ENCODE data around the gene SF3B2. TPM values are rescaled to one million over a fixed set of nuclear protein-coding genes. Genes with fewer than 3 reads are reported as not detected.

Gene SF3B2
- total RNA-seq, 2 experiments from 2014 or later: 265 to 270 TPM

DNA sequence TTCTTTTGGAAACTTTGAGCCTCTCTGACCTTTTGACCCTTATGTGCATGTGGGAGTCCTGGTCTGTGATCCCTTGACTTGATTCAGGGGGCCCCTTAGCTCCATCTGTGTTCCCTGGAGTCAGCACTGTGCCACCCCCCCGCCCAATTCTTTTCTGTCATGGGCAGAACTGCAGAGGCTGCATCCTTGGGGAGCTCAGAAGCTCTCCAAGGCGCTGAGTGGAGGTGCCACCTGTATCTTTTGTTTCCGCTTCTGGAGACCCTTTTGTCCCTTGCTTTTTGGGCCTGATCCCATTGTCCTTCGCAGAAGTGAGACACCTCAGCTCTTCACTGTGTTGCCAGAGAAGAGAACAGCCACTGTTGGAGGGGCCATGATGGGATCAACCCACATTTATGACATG is 15.5 kb downstream of the SF3B2 start:
- ATAC-seq (no peak), DNase-seq (no peak)
- ChIA-PET CTCF (interaction anchor here (0.6 to 4.8 kb wide), 27 partner anchors 8 to 1242 kb away, joined by 3 to 63 read pairs (median 5); partner anchors contain the start of genes CCDC85B, RIN1 and SF3B2), POLR2A (interaction anchor here (0.6 kb wide), 1 partner anchor 13 kb away, joined by 3 read pairs; no protein-coding TSS in a partner anchor)
- peak overlapping the region; percentile 99 for H3K27ac Mint-ChIP-seq
- peaks cover 78% of the 10 kb centered on the region for H3K36me3 Mint-ChIP-seq (ENCODE audit: low read depth)
- intact Hi-C loops (cut with DNase I, micrococcal nuclease): loop anchor here (1.0 to 2.0 kb wide), 4 partner anchors 15 to 67 kb away; partner anchors contain the start of gene SF3B2 (in 1 of the 2)
- H3K27me3 Mint-ChIP-seq: no peaks in the 10 kb centered on the region
- no peaks in the 10 kb centered on the region for H3K9me3 Mint-ChIP-seq (ENCODE audit: low read depth)
- H3K4me1 Mint-ChIP-seq: peaks cover 59% of the 10 kb centered on the region
- no peak overlapping the region for H3K4me3 Mint-ChIP-seq

DNA sequence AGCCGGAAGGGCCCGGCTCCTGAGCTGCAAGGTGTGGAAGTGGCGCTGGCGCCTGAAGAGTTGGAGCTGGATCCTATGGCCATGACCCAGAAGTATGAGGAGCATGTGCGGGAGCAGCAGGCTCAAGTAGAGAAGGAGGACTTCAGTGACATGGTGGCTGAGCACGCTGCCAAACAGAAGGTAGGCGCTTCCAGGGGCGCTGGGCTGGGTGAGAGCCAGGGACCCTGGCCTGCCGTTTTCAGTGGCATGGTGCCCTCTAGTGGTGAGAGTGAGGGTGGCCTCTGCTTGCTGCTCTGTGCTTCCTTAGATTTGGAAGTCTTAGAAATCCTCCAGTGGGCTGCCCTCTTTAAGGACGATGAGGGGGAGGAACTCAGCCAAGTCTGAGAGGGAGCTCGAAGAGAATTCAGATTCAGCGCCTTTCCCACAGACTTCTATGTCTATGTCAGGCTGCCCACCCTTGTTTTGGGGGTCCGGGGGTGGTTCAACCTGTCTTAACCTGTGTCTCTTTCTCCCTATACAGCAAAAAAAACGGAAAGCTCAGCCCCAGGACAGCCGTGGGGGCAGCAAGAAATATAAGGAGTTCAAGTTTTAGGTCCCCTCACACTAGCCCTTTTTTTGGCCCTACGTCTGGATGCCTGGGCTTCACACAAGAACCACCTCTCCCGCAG is 16.1 kb downstream of the SF3B2 start:
- peak; percentile 24 for ATAC-seq
- ChIA-PET POLR2A (interaction anchor here (0.6 to 1.5 kb wide), 2 partner anchors 9 to 13 kb away, joined by 3 to 4 read pairs; no protein-coding TSS in a partner anchor), CTCF (interaction anchor here (0.6 to 4.8 kb wide), 34 partner anchors 9 to 1265 kb away, joined by 3 to 63 read pairs (median 4); partner anchors contain the start of genes CCDC85B, RIN1 and SF3B2)
- Mint-ChIP-seq H3K27ac (peak overlapping the region; percentile 99), H3K36me3 (ENCODE audit: low read depth) (peaks cover 76% of the 10 kb centered on the region), H3K9me3 (ENCODE audit: low read depth) (no peaks in the 10 kb centered on the region), H3K4me3 (peak overlapping the region; percentile 79), H3K27me3 (no peaks in the 10 kb centered on the region), H3K4me1 (peaks cover 61% of the 10 kb centered on the region)
- intact Hi-C loops (cut with DNase I, micrococcal nuclease): loop anchor here (1.0 to 2.0 kb wide), 4 partner anchors 15 to 67 kb away; partner anchors contain the start of gene SF3B2 (in 1 of the 2)
- peak; percentile 85 for DNase-seq

DNA sequence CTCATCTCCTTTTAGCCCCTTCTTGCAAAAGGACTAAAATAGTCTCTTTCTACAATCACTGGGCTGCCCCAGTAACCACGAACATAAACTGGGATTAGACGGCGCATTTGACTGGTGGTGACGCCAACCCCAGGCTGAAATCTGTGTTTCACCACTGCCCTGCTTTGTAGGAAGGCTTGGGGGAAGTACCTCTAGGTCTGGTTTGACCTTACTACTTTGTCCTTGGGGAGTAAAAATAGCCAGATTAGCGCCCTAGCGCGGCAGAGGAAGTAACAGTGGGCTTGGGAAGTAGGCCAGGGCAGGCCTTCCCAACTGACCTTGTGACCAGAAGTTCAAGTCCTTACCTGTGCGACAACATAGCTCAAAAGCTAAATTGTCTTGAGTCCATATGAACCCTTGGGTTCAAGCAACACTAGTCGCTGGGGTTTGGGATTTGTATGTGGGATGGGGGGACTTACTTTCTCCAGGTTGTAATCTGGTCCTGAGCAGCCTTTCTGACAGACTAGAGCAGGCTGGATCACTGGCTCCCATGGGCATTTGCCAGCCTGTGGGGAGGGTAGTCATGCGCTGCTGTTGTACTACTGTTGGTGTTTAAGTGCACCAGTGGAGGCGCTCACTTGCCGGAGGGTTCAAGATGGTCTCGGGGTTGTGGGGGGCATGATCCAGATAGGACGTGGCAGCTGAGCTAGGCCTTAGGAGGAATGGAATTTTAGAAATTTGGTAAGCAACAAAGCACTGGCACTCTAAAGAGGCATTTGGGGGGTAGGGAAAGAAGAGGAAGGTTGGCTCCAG is 17.0 kb downstream of the SF3B2 start:
- H3K27me3 Mint-ChIP-seq: no peaks in the 10 kb centered on the region
- DNase-seq (peak; percentile 68), ATAC-seq (peak; percentile 50)
- POLR2A ChIA-PET: interaction anchor here (0.6 to 1.6 kb wide), 4 partner anchors 10 to 145 kb away, joined by 3 to 7 read pairs (median 4); partner anchors contain the start of gene SF3B2
- H3K27ac Mint-ChIP-seq: peak overlapping the region; percentile 99
- peaks cover 65% of the 10 kb centered on the region for H3K4me1 Mint-ChIP-seq
- intact Hi-C loops (cut with DNase I, micrococcal nuclease): loop anchor here (1.0 to 2.0 kb wide), 4 partner anchors 16 to 66 kb away; partner anchors contain the start of gene SF3B2 (in 1 of the 2)
- peaks cover 71% of the 10 kb centered on the region for H3K36me3 Mint-ChIP-seq (ENCODE audit: low read depth)
- H3K9me3 Mint-ChIP-seq (ENCODE audit: low read depth): no peaks in the 10 kb centered on the region
- H3K4me3 Mint-ChIP-seq: peak overlapping the region; percentile 79
- CTCF ChIA-PET: interaction anchor here (0.6 to 4.8 kb wide), 24 partner anchors 10 to 1264 kb away, joined by 3 to 63 read pairs (median 8); partner anchors contain the start of gene SF3B2

- intact Hi-C loops (cut with DNase I, micrococcal nuclease): loop anchor here (1.0 to 5.0 kb wide), 5 partner anchors 17 to 277 kb away; partner anchors contain the start of genes SF3B2 (in 2 of the 2), B4GAT1 (in 1 of the 2) and BRMS1 (in 1 of the 2)
- peak; percentile 48 for ATAC-seq
- DNase-seq: peak; percentile 83
- Mint-ChIP-seq H3K27me3 (no peaks in the 10 kb centered on the region), H3K27ac (peak within 1 kb of the TSS; percentile 99), H3K9me3 (ENCODE audit: low read depth) (no peaks in the 10 kb centered on the region), H3K4me3 (peak within 1 kb of the TSS; percentile 98), H3K36me3 (ENCODE audit: low read depth) (peaks cover 68% of the 10 kb centered on the region), H3K4me1 (peaks cover 66% of the 10 kb centered on the region)
- CTCF ChIA-PET: interaction anchor here (0.7 to 4.8 kb wide), 20 partner anchors 9 to 290 kb away, joined by 3 to 63 read pairs (median 9); partner anchors contain the start of gene SF3B2
- POLR2A ChIA-PET: interaction anchor here (0.6 to 1.6 kb wide), 7 partner anchors 10 to 566 kb away, joined by 3 to 7 read pairs (median 4); partner anchors contain the start of gene SF3B2
Measured at GRCh38 chr11:66069715-66070603, 17.8 kb downstream of the SF3B2 start, which contains the start of gene PACS1. Gene PACS1, plus strand, starts transcription at chr11:66070272. Its CDS starts 215 bp downstream, at chr11:66070487.

- CTCF ChIA-PET: interaction anchor here (0.5 to 3.7 kb wide), 15 partner anchors 10 to 291 kb away, joined by 3 to 18 read pairs (median 5); no protein-coding TSS in a partner anchor
- ATAC-seq (peak; percentile 3), DNase-seq (peak; percentile 54)
- Mint-ChIP-seq H3K36me3 (ENCODE audit: low read depth) (peaks cover 63% of the 10 kb centered on the region), H3K27me3 (no peaks in the 10 kb centered on the region), H3K9me3 (ENCODE audit: low read depth) (no peaks in the 10 kb centered on the region), H3K4me1 (peaks cover 63% of the 10 kb centered on the region), H3K4me3 (peak overlapping the region; percentile 98), H3K27ac (peak overlapping the region; percentile 95)
- intact Hi-C loops (cut with DNase I, micrococcal nuclease): loop anchor here (1.0 to 5.0 kb wide), 3 partner anchors 10 to 277 kb away; partner anchors contain the start of genes B4GAT1 (in 1 of the 2), BRMS1 (in 1 of the 2) and SF3B2 (in 1 of the 2)
- POLR2A ChIA-PET: interaction anchor here (0.8 to 1.6 kb wide), 4 partner anchors 10 to 56 kb away, joined by 3 to 6 read pairs (median 4); partner anchors contain the start of gene SF3B2
Measured at GRCh38 chr11:66070604-66071380, 18.6 kb downstream of the SF3B2 start.

DNA sequence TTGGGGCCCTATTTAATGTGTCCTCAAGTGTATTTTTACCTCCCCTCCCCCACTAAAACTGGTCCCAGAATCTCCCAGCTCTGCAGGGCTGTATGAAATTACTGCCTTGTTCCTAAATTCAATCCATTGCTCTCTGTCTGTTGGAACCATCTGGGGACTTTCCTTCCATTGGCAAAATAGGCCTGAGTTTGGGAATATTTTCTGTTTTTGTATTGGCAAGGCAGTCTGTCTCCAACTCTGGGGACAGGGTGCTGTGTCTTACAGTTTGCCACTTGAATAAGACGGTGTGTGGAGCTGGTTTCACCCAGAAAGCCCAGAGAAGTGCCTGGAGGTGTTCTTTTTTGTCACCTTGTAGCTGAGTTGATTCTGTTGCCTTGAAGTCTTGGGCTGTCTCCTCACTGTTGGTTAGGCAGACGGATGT is 19.2 kb downstream of the SF3B2 start:
- peak overlapping the region; percentile 95 for H3K27ac Mint-ChIP-seq
- ATAC-seq: peak; percentile 15

GRCh38 chr11:66072081-66072480 is 19.9 kb downstream of the SF3B2 start:
- Mint-ChIP-seq H3K27ac (peak overlapping the region; percentile 95), H3K27me3 (no peaks in the 10 kb centered on the region), H3K4me3 (peak overlapping the region; percentile 98), H3K36me3 (ENCODE audit: low read depth) (peaks cover 59% of the 10 kb centered on the region), H3K9me3 (ENCODE audit: low read depth) (no peaks in the 10 kb centered on the region), H3K4me1 (peaks cover 63% of the 10 kb centered on the region)
- intact Hi-C loops (cut with DNase I, micrococcal nuclease): loop anchor here in 1 of 2 experiments (1.0 to 5.0 kb wide), 2 partner anchors 28 to 275 kb away; partner anchors contain the start of genes B4GAT1 and BRMS1
- ATAC-seq (no peak), DNase-seq (no peak)
- POLR2A ChIA-PET: interaction anchor here (0.6 to 0.7 kb wide), 2 partner anchors 42 to 448 kb away, joined by 3 read pairs; no protein-coding TSS in a partner anchor
- CTCF ChIA-PET: interaction anchor here (0.9 to 2.3 kb wide), 7 partner anchors 8 to 189 kb away, joined by 3 to 10 read pairs (median 7); no protein-coding TSS in a partner anchor

More for the DNA sequence above, 19.2 kb downstream of the SF3B2 start:
- H3K9me3 Mint-ChIP-seq (ENCODE audit: low read depth): no peaks in the 10 kb centered on the region
- H3K4me1 Mint-ChIP-seq: peaks cover 64% of the 10 kb centered on the region
- DNase-seq: no peak
- H3K4me3 Mint-ChIP-seq: peak overlapping the region; percentile 98
- intact Hi-C loops (cut with DNase I, micrococcal nuclease): loop anchor here (1.0 to 5.0 kb wide), 2 partner anchors 9 to 276 kb away; partner anchors contain the start of genes B4GAT1 (in 1 of the 2) and BRMS1 (in 1 of the 2)
- no peaks in the 10 kb centered on the region for H3K27me3 Mint-ChIP-seq
- ChIA-PET POLR2A (interaction anchor here (0.6 to 1.4 kb wide), 4 partner anchors 11 to 449 kb away, joined by 3 to 6 read pairs (median 3); no protein-coding TSS in a partner anchor), CTCF (interaction anchor here (0.5 to 2.3 kb wide), 13 partner anchors 9 to 291 kb away, joined by 3 to 10 read pairs (median 5); no protein-coding TSS in a partner anchor)
- peaks cover 62% of the 10 kb centered on the region for H3K36me3 Mint-ChIP-seq (ENCODE audit: low read depth)

DNA sequence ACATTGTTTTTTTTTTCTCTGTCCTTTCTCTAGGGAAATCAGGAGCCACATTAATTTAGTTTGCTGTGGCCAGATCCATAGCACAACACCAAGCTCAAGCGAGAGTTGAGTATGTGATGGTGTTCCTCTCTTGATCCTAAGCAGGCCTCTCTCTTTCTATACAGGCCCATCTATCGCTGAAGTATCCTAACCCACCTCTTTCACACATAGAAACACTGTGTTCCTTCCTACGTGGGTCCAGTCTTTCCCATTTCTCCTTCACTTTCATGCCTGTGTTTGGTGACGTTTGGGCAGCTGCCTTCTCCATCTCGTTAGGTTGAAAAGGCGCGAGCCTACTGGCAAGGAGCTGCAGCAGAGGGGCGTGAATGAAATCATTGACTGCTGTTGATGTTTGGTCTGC is 20.4 kb downstream of the SF3B2 start:
- H3K4me1 Mint-ChIP-seq: peaks cover 62% of the 10 kb centered on the region
- POLR2A ChIA-PET: no interaction called here
- peak overlapping the region; percentile 95 for H3K27ac Mint-ChIP-seq
- intact Hi-C loops (cut with DNase I, micrococcal nuclease): loop anchor here in 1 of 2 experiments (1.0 to 5.0 kb wide), 2 partner anchors 28 to 275 kb away; partner anchors contain the start of genes B4GAT1 and BRMS1
- ATAC-seq (no peak), DNase-seq (no peak)
- CTCF ChIA-PET: interaction anchor here (0.6 to 1.9 kb wide), 6 partner anchors 8 to 189 kb away, joined by 3 to 10 read pairs (median 4); no protein-coding TSS in a partner anchor
- peaks cover 58% of the 10 kb centered on the region for H3K36me3 Mint-ChIP-seq (ENCODE audit: low read depth)
- H3K9me3 Mint-ChIP-seq (ENCODE audit: low read depth): no peaks in the 10 kb centered on the region
- no peaks in the 10 kb centered on the region for H3K27me3 Mint-ChIP-seq
- peak overlapping the region; percentile 98 for H3K4me3 Mint-ChIP-seq

GRCh38 chr11:66073669-66074068 is 21.5 kb downstream of the SF3B2 start:
- peak; percentile 47 for DNase-seq
- Mint-ChIP-seq H3K4me1 (peaks cover 63% of the 10 kb centered on the region), H3K27me3 (no peaks in the 10 kb centered on the region), H3K36me3 (ENCODE audit: low read depth) (peaks cover 56% of the 10 kb centered on the region), H3K9me3 (ENCODE audit: low read depth) (no peaks in the 10 kb centered on the region), H3K27ac (no peak overlapping the region), H3K4me3 (no peak overlapping the region)
- ChIA-PET POLR2A (interaction anchor here (0.6 to 0.8 kb wide), 2 partner anchors 146 to 603 kb away, joined by 3 read pairs; no protein-coding TSS in a partner anchor), CTCF (interaction anchor here (0.6 to 1.7 kb wide), 6 partner anchors 10 to 281 kb away, joined by 3 read pairs; no protein-coding TSS in a partner anchor)
- intact Hi-C loops (cut with DNase I, micrococcal nuclease): loop anchor here in 1 of 2 experiments (5.0 kb wide), 1 partner anchor 274 kb away; the partner anchor contains the start of genes B4GAT1 and BRMS1
- ATAC-seq: no peak

Measured in activated CD4-positive, alpha-beta T cell treated with anti-CD3 and anti-CD28 coated beads for 36 hours (primary cell).